Ascending aorta (tissue), 2 donors: ENCODE measurements around the gene SYNPO. TPM values are rescaled to one million over a fixed set of nuclear protein-coding genes. Genes with fewer than 3 reads are reported as not detected.
A peak's percentile ranks its signal among the peaks of the same experiment; 100 is the strongest.

Source experiments
- DNase-seq, 2 donors: peaks; one replicate each; pipeline ENCODE4 v3.0.0-alpha.2; 2019; ENCODE audit warnings: low spot score in 2 of 2
- H3K27ac ChIP-seq, 2 donors: fragments of 200-600 bp; sonication (generic); one replicate each; pipeline ENCODE4 v1.5.1; 2016 to 2017; ENCODE audit warnings: mild to moderate bottlenecking in 1 of 2
- H3K27me3 ChIP-seq: fragments of 200-600 bp; sonication (generic); one replicate; pipeline ENCODE4 v1.5.1; 2017
- H3K36me3 ChIP-seq, 2 donors: fragments of 200-600 bp; sonication (generic); one replicate each; pipeline ENCODE4 v1.5.1; 2016
- H3K4me1 ChIP-seq, 2 donors: fragments of 200-600 bp; sonication (generic); one replicate each; pipeline ENCODE4 v1.5.1; 2016 to 2017; ENCODE audit warnings: mild to moderate bottlenecking in 1 of 2
- H3K4me3 ChIP-seq, 2 donors: fragments of 200-600 bp; sonication (generic); one replicate each; pipeline ENCODE4 v1.5.1; 2016 to 2017; ENCODE audit warnings: mild to moderate bottlenecking in 1 of 2
- H3K9me3 ChIP-seq, 2 donors: fragments of 200-600 bp; sonication (generic); one replicate each; pipeline ENCODE4 v1.5.1; 2016
- intact Hi-C: fragments of 100-400 bp; cut with DNase I; formaldehyde crosslinking; loops from one replicate; pipeline ENCODE4 v1.15.1; 2023
- total RNA-seq: library from RNA; depleted of rRNA; stranded (reverse); fragments of >200 nt; gene quantifications from one replicate; pipeline ENCODE4 v1.1.0, GENCODE V29; 2016
- TF ChIP-seq, protein P1 (sequence below), 3 experiments: fragments of 200-600 bp in 2 of 3; fragments of 450-650 bp in 1 of 3; sonication (generic) in 2 of 3; IDR thresholded peaks; one replicate each; pipeline ENCODE4 v1.5.1; 2016 to 2019; ENCODE audit warnings: antibody characterized with exemption in 3 of 3, mild to moderate bottlenecking in 1 of 3, moderate library complexity in 1 of 3

Gene SYNPO
- total RNA-seq, 1 donor from 2014 or later = 128 TPM

DNA sequence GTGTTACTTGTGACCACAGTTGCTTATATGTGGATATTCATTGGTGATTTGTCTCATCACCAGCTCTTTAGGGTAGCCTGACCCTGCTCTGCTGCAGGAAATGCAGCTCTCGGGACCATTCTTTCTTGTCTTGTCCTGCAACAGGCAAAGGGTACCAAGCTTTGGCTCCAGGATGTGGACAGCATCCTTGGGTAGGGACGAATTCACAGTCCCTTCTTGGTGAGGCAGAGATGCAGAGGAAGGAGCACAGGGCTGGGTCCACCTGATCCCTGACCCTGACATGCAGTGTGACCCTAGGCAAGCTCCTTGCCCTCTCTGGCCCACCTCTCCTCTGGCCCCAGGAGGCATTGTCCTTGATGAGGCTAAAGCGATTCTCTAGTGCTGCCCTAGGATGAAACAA lies 37.0 kb upstream of the SYNPO start:
- peak overlapping the region; percentile 92 to 96 for H3K27ac ChIP-seq
- intact Hi-C loops = loop anchor here (5.0 kb wide), 1 partner anchor 39 kb away; the partner anchor contains the start of gene SYNPO
- no peak for DNase-seq

DNA sequence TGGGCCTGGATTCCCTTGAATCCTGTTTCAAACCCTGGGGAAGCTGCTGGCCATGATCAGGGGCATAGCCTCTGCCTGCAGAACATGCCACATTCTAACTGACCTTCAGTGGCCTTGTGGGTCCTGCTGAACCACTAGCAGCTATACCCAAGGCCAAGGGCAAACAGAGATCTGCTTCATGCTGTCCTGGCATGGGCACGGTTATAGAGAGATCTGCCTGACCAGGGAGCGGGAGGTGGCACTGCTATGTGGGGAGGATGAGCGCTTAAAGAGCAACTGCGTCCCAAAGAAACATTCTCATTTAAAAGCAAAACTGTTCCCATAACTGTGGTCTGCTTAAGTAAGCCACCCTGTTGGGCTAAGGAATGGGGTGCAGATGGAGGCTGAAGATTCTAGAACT lies 36.5 kb upstream of the SYNPO start:
- intact Hi-C loops = loop anchor here (5.0 kb wide), 1 partner anchor 38 kb away; the partner anchor contains the start of gene SYNPO
- H3K27me3 ChIP-seq = no peaks in the 10 kb centered on the region
- DNase-seq = no peak
- peak overlapping the region; percentile 92 to 96 for H3K27ac ChIP-seq
- peaks cover 34 to 74% of the 10 kb centered on the region in 2 donors for H3K4me1 ChIP-seq
- TF ChIP-seq, protein P1, sequence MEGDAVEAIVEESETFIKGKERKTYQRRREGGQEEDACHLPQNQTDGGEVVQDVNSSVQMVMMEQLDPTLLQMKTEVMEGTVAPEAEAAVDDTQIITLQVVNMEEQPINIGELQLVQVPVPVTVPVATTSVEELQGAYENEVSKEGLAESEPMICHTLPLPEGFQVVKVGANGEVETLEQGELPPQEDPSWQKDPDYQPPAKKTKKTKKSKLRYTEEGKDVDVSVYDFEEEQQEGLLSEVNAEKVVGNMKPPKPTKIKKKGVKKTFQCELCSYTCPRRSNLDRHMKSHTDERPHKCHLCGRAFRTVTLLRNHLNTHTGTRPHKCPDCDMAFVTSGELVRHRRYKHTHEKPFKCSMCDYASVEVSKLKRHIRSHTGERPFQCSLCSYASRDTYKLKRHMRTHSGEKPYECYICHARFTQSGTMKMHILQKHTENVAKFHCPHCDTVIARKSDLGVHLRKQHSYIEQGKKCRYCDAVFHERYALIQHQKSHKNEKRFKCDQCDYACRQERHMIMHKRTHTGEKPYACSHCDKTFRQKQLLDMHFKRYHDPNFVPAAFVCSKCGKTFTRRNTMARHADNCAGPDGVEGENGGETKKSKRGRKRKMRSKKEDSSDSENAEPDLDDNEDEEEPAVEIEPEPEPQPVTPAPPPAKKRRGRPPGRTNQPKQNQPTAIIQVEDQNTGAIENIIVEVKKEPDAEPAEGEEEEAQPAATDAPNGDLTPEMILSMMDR (IDR thresholded peaks at IDR 0.05) = no peak
- no peaks in the 10 kb centered on the region for H3K36me3 ChIP-seq
- no peak overlapping the region for H3K4me3 ChIP-seq
- H3K9me3 ChIP-seq = no peaks in the 10 kb centered on the region

More for the DNA sequence above, 37.0 kb upstream of the SYNPO start:
- H3K4me1 ChIP-seq = peaks cover 32 to 74% of the 10 kb centered on the region in 2 donors
- no peak overlapping the region for H3K4me3 ChIP-seq
- TF ChIP-seq, protein P1 (IDR thresholded peaks at IDR 0.05) = no peak
- H3K36me3 ChIP-seq = no peaks in the 10 kb centered on the region
- no peaks in the 10 kb centered on the region for H3K9me3 ChIP-seq
- no peaks in the 10 kb centered on the region for H3K27me3 ChIP-seq

DNA sequence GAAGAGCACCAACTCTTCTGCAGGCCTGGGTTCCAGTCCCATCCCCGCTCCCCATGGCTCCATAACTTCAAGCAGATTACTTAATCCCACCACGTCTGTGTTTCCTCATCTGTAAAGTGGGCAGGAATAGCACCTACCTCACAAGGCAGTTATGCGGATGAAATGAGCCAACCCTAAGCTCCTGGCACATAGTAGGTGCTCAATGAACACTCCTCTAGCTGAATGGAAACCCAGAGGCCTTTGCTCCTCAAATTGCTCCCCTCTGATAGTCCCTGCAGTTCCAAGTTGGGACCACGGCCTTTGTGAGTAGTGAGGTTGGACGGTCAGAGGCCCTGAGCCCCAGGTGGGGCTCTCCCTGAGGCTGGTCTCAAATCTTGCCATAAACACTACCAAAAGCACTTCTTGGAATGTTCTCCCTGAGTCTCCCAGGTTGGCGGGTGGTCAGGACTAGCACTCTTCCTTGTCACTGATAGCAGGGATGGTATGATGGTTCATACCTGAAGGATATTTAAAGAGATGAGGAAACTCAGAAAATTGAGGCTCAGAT lies 35.5 kb upstream of the SYNPO start:
- H3K9me3 ChIP-seq = no peaks in the 10 kb centered on the region
- H3K4me3 ChIP-seq = peak overlapping the region in 1 of 2 donors; percentile 21
- H3K4me1 ChIP-seq = peaks cover 30 to 71% of the 10 kb centered on the region in 2 donors
- H3K27ac ChIP-seq = peak overlapping the region; percentile 92 to 96
- TF ChIP-seq, protein P1 (IDR thresholded peaks at IDR 0.05) = no peak
- H3K36me3 ChIP-seq = no peaks in the 10 kb centered on the region
- H3K27me3 ChIP-seq = no peaks in the 10 kb centered on the region
- DNase-seq = no peak
- intact Hi-C loops = loop anchor here (5.0 kb wide), 1 partner anchor 37 kb away; the partner anchor contains the start of gene SYNPO

DNA sequence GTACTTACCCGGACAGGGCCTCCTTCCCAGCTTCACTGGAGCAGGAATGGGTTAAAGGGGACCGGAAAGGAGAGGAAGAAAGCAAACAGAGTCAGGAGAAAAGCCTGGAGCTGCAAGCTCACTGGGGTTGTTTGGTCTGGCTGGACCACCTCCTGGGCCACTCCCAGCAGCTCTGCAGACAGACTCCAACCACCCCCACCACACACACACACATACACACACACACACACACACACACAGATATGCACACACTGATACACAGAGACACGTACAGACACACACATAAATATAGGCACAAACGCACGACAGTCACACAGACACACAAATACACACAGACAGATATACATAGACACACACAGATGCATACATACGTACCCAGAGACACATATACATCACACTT lies 34.9 kb upstream of the SYNPO start:
- intact Hi-C loops = no loop called here
- peak overlapping the region in 1 of 2 donors; percentile 21 for H3K4me3 ChIP-seq
- no peaks in the 10 kb centered on the region for H3K36me3 ChIP-seq
- no peak for DNase-seq
- H3K27ac ChIP-seq = peak overlapping the region; percentile 92 to 96
- H3K9me3 ChIP-seq = no peaks in the 10 kb centered on the region
- peaks cover 29 to 71% of the 10 kb centered on the region in 2 donors for H3K4me1 ChIP-seq
- H3K27me3 ChIP-seq = no peaks in the 10 kb centered on the region
- TF ChIP-seq, protein P1 (IDR thresholded peaks at IDR 0.05) = no peak

DNA sequence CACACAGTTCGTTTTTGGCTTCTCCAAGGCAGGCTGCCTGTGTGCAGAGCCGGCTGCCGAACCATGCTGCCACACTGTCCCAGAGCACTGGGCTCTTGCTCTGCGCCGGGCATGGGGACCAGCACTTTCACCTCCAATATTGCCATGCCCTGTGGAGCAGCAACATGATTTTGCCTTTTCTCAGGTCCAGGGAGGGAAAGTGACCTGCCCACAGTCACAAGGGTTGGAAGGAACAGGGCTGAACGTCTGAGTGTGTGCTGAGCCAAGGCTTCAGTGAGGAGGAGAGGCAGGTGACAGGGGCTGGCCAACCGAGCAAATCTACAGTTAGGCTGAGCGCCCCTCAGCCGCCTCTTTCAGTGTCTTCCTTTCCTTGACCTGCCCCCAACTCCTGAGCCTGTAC lies 34.0 kb upstream of the SYNPO start:
- DNase-seq = no peak
- Histone ChIP-seq H3K4me1 (peaks cover 32 to 73% of the 10 kb centered on the region in 2 donors), H3K4me3 (no peak overlapping the region), H3K9me3 (no peaks in the 10 kb centered on the region), H3K27me3 (no peaks in the 10 kb centered on the region), H3K27ac (peak overlapping the region; percentile 92 to 96), H3K36me3 (no peaks in the 10 kb centered on the region)
- intact Hi-C loops = no loop called here
- TF ChIP-seq, protein P1 (IDR thresholded peaks at IDR 0.05) = no peak
